ENCODE results near the gene ANO9.
A peak's percentile ranks its signal among the peaks of the same experiment; 100 is the strongest.

The ANO9 gene

DNA sequence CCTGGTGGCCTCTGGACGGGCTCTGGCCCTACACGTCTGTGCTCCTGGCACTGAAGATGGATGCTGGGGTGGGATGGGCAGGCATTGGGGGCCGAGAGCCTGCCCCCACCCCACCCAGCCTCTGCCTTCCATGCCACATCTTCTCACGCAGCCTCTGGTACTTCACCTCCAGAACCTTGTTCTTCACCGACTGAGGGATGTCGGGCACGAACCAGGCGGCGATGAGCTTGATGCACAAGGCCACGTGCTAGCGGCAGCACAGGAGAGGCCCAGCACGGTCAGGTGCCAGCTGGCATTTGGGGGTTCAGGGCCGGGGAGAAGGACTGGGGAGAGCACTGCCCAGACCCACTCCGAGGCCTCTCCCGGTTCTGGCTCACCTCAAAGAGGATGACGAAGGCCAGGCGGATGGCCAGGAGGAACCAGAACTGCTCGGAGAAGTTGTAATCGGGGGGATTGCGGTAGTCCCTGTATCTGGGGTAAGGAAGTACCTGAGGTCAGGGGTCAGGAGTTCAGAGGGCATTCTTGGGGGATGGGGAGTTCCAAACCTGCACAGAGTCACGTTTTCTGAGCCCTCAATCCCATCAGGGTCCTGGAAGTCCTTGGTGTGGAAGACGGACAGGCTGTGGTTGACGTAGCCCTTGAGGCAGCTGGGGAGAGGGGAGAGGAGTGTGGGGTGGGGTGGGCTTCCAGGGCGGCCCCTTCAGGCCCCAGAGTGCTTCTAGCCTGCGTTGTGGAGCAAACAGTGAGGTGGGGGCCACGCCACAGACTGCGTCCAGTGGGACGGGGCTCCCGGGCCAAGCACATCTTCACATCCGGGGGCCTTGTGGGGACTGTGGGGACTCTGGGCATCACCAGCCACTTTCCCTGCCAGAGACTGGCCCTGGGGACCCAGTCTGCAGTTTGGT lies 23.2 kb downstream of the ANO9 start:
- Histone ChIP-seq H2AK5ac (ENCODE audit: low read length, severe bottlenecking) (no peak overlapping the region), H4K8ac (ENCODE audit: low read length) (peak overlapping the region; percentile 5), H4K91ac (ENCODE audit: low read length) (no peak overlapping the region), H2BK12ac (ENCODE audit: low read length in 2 of 2) (no peak overlapping the region), H3K9me3 (ENCODE audit: control insufficient read depth, low read length) (no peaks in the 10 kb centered on the region), H2AFZ (ENCODE audit: low read depth, low read length) (no peak overlapping the region), H3K4me2 (ENCODE audit: low read length, poor library complexity, severe bottlenecking) (no peak overlapping the region), H3K36me3 (ENCODE audit: control insufficient read depth in 1 of 2, insufficient read depth in 2 of 2, low read depth in 1 of 2, low read length in 2 of 2) (peaks cover 0 to 2% of the 10 kb centered on the region in 2 experiments), H3K79me1 (replicated peaks; ENCODE audit: low read length, poor library complexity, severe bottlenecking) (no peaks in the 10 kb centered on the region), H3K18ac (ENCODE audit: low read depth in 1 of 2, low read length in 2 of 2) (no peak overlapping the region), H2BK15ac (ENCODE audit: low read depth, poor library complexity, severe bottlenecking) (peak overlapping the region; percentile 70), H2BK120ac (ENCODE audit: low read depth, low read length) (no peak overlapping the region), H3K4me3 (ENCODE audit: insufficient read depth in 1 of 2, low read depth in 1 of 2, low read length in 2 of 2) (no peak overlapping the region), H3K9ac (ENCODE audit: low read length) (no peak overlapping the region), H3K27me3 (ENCODE audit: control insufficient read depth in 1 of 2, insufficient read depth in 1 of 2, low read length in 2 of 2) (peaks cover 0 to 55% of the 10 kb centered on the region in 2 experiments), H2BK5ac (ENCODE audit: low read depth, low read length, poor library complexity, severe bottlenecking) (no peak overlapping the region), H3K23ac (ENCODE audit: low read length in 2 of 2) (no peak overlapping the region), H3K4me1 (ENCODE audit: control insufficient read depth, insufficient read depth, low read depth, low read length) (peaks cover 37% of the 10 kb centered on the region), H3K14ac (ENCODE audit: low read length in 2 of 2) (no peak overlapping the region), H3K27ac (ENCODE audit: low read length, poor library complexity, severe bottlenecking) (no peak overlapping the region), H3K4ac (ENCODE audit: low read depth in 1 of 2, low read length in 2 of 2) (no peak overlapping the region)
- no peak for DNase-seq
- WGBS = 92% methylated on average over 30 of the region's 30 CpGs

DNA sequence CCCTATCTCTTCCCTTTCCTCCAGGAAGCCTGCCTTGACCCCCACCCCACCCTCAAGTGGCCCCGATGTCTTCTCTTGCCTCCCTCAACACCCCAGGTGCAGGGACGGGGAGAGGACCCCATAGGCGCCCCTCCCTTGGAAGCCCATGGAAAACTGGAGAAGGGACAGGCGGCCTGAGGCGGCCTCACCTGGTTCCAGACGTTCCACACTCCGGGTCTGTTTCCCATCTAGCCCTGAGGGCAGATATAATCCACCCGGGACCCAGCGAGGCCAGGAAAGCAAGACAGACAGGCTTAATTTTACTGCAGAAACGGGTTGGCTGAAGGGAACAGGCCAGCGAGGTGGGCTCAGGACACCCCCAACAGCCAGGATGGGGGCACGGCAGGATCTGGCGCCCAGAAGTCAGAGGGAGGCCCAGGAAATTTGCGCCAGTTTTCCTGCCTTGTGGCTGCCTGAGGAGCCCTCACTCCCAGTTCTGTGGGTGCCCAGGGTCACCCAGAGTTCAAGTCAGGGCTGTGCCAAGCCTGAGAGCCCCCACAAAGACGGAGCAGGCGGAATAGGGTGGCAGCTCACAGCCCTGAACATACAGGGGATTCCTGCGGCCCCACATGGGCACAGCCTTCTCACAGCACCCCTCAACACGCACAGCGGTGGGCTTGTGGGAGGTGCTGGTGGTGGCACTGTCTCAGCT lies 24.0 kb downstream of the ANO9 start:
- peak overlapping the region; percentile 95 for H3K4me2 ChIP-seq (ENCODE audit: low read length, poor library complexity, severe bottlenecking)
- H3K36me3 ChIP-seq (ENCODE audit: control insufficient read depth in 1 of 2, insufficient read depth in 2 of 2, low read depth in 1 of 2, low read length in 2 of 2) = peaks cover 0 to 2% of the 10 kb centered on the region in 2 experiments
- 72% methylated on average over 18 of the region's 19 CpGs for WGBS

DNA sequence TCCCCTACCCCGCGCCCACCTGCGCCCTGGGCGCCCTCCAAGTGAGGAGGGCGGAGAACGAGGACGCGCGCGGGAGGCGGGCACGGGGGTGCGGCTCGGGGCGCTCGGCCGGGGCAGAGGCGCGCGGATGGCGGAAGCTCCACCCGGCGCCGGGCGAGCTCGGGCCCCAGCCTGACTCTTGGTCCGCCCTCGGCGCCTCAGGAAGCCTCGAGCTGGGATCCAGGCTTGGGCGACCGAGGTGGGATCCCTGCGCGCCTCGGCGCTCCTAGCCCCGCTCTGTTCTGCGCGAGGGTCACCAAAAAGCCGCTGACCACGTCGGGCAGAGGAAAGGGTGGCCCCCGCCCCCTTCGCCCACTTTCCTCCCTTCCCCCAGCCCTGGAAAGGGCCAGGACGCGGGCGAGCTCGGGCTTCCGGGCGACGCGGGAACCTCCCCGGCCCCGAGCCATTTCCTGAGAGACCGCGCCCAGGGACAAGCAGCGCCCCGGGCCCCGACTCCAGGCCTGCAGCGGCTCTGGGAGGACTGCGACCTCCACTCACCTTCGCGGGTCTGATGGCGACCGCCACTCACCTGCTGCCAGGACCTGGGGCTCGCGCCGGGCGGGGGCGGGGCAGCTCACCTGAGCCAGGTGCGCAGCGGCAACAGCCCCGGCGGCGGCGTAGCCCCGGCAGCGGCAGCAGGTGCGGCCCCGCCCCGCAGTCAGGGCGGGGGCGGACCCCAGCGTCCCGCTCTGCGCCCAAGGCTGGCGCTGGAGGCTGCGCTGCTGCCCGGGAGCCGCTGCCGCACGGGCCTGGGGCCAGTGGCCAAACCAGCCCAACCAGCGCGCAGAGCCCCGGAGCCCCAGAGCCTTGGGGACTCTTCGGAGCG lies 24.8 kb downstream of the ANO9 start:
- Histone ChIP-seq H3K4me3 (ENCODE audit: insufficient read depth in 1 of 2, low read depth in 1 of 2, low read length in 2 of 2) (peak overlapping the region; percentile 54 to 59), H3K23ac (ENCODE audit: low read length in 2 of 2) (peak overlapping the region in 1 of 2 experiments; percentile 43), H3K14ac (ENCODE audit: low read length in 2 of 2) (peak overlapping the region in 1 of 2 experiments; percentile 85), H4K91ac (ENCODE audit: low read length) (peak overlapping the region; percentile 89), H3K27ac (ENCODE audit: low read length, poor library complexity, severe bottlenecking) (no peak overlapping the region), H2BK15ac (ENCODE audit: low read depth, poor library complexity, severe bottlenecking) (peak overlapping the region; percentile 89), H3K9ac (ENCODE audit: low read length) (no peak overlapping the region), H3K18ac (ENCODE audit: low read depth in 1 of 2, low read length in 2 of 2) (peak overlapping the region; percentile 88 to 98), H3K79me1 (replicated peaks; ENCODE audit: low read length, poor library complexity, severe bottlenecking) (no peaks in the 10 kb centered on the region), H3K27me3 (ENCODE audit: control insufficient read depth in 1 of 2, insufficient read depth in 1 of 2, low read length in 2 of 2) (peaks cover 0 to 52% of the 10 kb centered on the region in 2 experiments), H2AK5ac (ENCODE audit: low read length, severe bottlenecking) (no peak overlapping the region), H3K4ac (ENCODE audit: low read depth in 1 of 2, low read length in 2 of 2) (peak overlapping the region; percentile 42 to 81), H2BK5ac (ENCODE audit: low read depth, low read length, poor library complexity, severe bottlenecking) (no peak overlapping the region), H2BK120ac (ENCODE audit: low read depth, low read length) (peak overlapping the region; percentile 83), H3K9me3 (ENCODE audit: control insufficient read depth, low read length) (no peaks in the 10 kb centered on the region), H3K4me2 (ENCODE audit: low read length, poor library complexity, severe bottlenecking) (peak overlapping the region; percentile 95), H4K8ac (ENCODE audit: low read length) (peak overlapping the region; percentile 96), H2AFZ (ENCODE audit: low read depth, low read length) (peak overlapping the region; percentile 56), H2BK12ac (ENCODE audit: low read length in 2 of 2) (peak overlapping the region in 1 of 2 experiments; percentile 89), H3K4me1 (ENCODE audit: control insufficient read depth, insufficient read depth, low read depth, low read length) (peaks cover 48% of the 10 kb centered on the region), H3K36me3 (ENCODE audit: control insufficient read depth in 1 of 2, insufficient read depth in 2 of 2, low read depth in 1 of 2, low read length in 2 of 2) (peaks cover 0 to 2% of the 10 kb centered on the region in 2 experiments)
- peak; percentile 49 for DNase-seq
- WGBS = 2% methylated on average over 68 of the region's 97 CpGs

More for the DNA sequence above, 24.0 kb downstream of the ANO9 start:
- H3K79me1 ChIP-seq (replicated peaks; ENCODE audit: low read length, poor library complexity, severe bottlenecking) = no peaks in the 10 kb centered on the region
- H2AFZ ChIP-seq (ENCODE audit: low read depth, low read length) = no peak overlapping the region
- no peak overlapping the region for H4K8ac ChIP-seq (ENCODE audit: low read length)
- peak overlapping the region in 1 of 2 experiments; percentile 3 for H2BK12ac ChIP-seq (ENCODE audit: low read length in 2 of 2)
- H3K18ac ChIP-seq (ENCODE audit: low read depth in 1 of 2, low read length in 2 of 2) = peak overlapping the region in 1 of 2 experiments; percentile 98
- H3K4me3 ChIP-seq (ENCODE audit: insufficient read depth in 1 of 2, low read depth in 1 of 2, low read length in 2 of 2) = no peak overlapping the region
- no peaks in the 10 kb centered on the region for H3K9me3 ChIP-seq (ENCODE audit: control insufficient read depth, low read length)
- H4K91ac ChIP-seq (ENCODE audit: low read length) = no peak overlapping the region
- H3K9ac ChIP-seq (ENCODE audit: low read length) = no peak overlapping the region
- H2BK15ac ChIP-seq (ENCODE audit: low read depth, poor library complexity, severe bottlenecking) = peak overlapping the region; percentile 89
- no peak overlapping the region for H3K27ac ChIP-seq (ENCODE audit: low read length, poor library complexity, severe bottlenecking)
- no peak overlapping the region for H3K23ac ChIP-seq (ENCODE audit: low read length in 2 of 2)
- H2BK5ac ChIP-seq (ENCODE audit: low read depth, low read length, poor library complexity, severe bottlenecking) = no peak overlapping the region
- H2AK5ac ChIP-seq (ENCODE audit: low read length, severe bottlenecking) = no peak overlapping the region
- DNase-seq = no peak
- no peak overlapping the region for H3K4ac ChIP-seq (ENCODE audit: low read depth in 1 of 2, low read length in 2 of 2)
- peaks cover 0 to 52% of the 10 kb centered on the region in 2 experiments for H3K27me3 ChIP-seq (ENCODE audit: control insufficient read depth in 1 of 2, insufficient read depth in 1 of 2, low read length in 2 of 2)
- H2BK120ac ChIP-seq (ENCODE audit: low read depth, low read length) = no peak overlapping the region
- H3K4me1 ChIP-seq (ENCODE audit: control insufficient read depth, insufficient read depth, low read depth, low read length) = peaks cover 45% of the 10 kb centered on the region
- no peak overlapping the region for H3K14ac ChIP-seq (ENCODE audit: low read length in 2 of 2)

Measured in mesenchymal stem cell (in vitro differentiated cells and primary cell).